Effector CD8-positive, alpha-beta T cell (primary cell): ENCODE data around the gene FFAR2.
"Not testable (repeated sequence)": the region's sequence is repeated elsewhere in the genome, so short reads cannot be mapped to it uniquely, and the experiment has no call there.

Experiments
- DNase-seq: peaks from one replicate; lab custom pipeline; 2025; lab: John Stamatoyannopoulos, UW
- total RNA-seq, 4 experiments: gene quantifications; one replicate each; lab custom pipeline; 2026; lab: John Stamatoyannopoulos, UW

The FFAR2 gene
- 0 reads per million in 4 experiments for total RNA-seq

- no peak for DNase-seq
Observed at GRCh38 chr19:35447606-35448469, at the start of gene FFAR2. Gene FFAR2, plus strand, starts transcription at chr19:35448257. Its CDS starts 1,458 bp downstream, at chr19:35449715.

GRCh38 chr19:35398570-35398969 is 49.5 kb upstream of the FFAR2 start:
- no peak for DNase-seq

- no peak for DNase-seq
Observed at GRCh38 chr19:35399231-35399630, 48.8 kb upstream of the FFAR2 start.

GRCh38 chr19:35399948-35400772 is 47.9 kb upstream of the FFAR2 start:
- DNase-seq: no peak

GRCh38 chr19:35400773-35401100 is 47.3 kb upstream of the FFAR2 start:
- no peak for DNase-seq

GRCh38 chr19:35401416-35401815 is 46.6 kb upstream of the FFAR2 start:
- DNase-seq: not testable (repeated sequence)

GRCh38 chr19:35403116-35403760 is 44.8 kb upstream of the FFAR2 start:
- DNase-seq: no peak

- no peak for DNase-seq
Observed at GRCh38 chr19:35404879-35405622, 43.0 kb upstream of the FFAR2 start.

- DNase-seq: no peak
Observed at GRCh38 chr19:35407619-35408018, 40.4 kb upstream of the FFAR2 start.

- no peak for DNase-seq
Observed at GRCh38 chr19:35408284-35409171, 39.5 kb upstream of the FFAR2 start.

- DNase-seq: no peak
Observed at GRCh38 chr19:35409191-35409590, 38.9 kb upstream of the FFAR2 start.

- DNase-seq: no peak
Observed at GRCh38 chr19:35410487-35410886, 37.6 kb upstream of the FFAR2 start.

GRCh38 chr19:35414442-35414841 is 33.6 kb upstream of the FFAR2 start:
- DNase-seq: no peak

GRCh38 chr19:35416331-35416730 is 31.7 kb upstream of the FFAR2 start:
- no peak for DNase-seq

- no peak for DNase-seq
Observed at GRCh38 chr19:35417278-35417677, 30.8 kb upstream of the FFAR2 start.

- no peak for DNase-seq
Observed at GRCh38 chr19:35417713-35418534, 30.1 kb upstream of the FFAR2 start.

- no peak for DNase-seq
Observed at GRCh38 chr19:35419046-35419445, 29.0 kb upstream of the FFAR2 start.

GRCh38 chr19:35419805-35420204 is 28.3 kb upstream of the FFAR2 start:
- no peak for DNase-seq

- no peak for DNase-seq
Observed at GRCh38 chr19:35421362-35421761, 26.7 kb upstream of the FFAR2 start.

- not testable (repeated sequence) for DNase-seq
Observed at GRCh38 chr19:35423406-35423805, 24.7 kb upstream of the FFAR2 start.
